Measurements from ENCODE around the gene SPINDOC.

Gene SPINDOC

DNA sequence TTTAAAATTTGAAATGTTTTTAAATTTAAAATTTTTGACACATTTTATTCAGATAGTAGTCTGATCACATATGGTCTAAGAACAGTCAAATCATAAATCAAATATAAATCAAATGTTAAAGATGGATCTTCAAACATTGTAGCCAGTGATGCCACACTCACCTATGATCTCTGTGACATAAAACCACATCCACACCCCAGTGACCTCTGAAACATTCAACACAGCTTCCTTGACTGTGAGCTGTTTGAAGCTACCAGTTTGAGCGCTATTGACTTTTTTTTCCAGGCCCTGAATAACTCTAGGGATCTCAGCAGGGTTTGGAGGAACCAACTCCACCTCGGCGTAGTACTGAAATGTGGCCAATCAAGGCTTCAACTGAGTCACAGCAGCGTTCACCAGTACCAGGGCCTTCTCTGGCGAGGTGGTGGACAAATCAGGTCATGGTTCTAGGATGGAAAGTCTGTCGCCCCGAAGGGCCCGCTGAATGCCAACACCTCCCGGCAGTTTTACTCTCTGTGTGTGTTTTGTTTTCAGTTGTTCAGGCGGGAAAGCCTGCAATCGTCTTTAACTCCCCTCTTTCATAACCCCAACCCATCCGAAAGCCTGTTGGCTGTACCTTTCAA lies 21.4 kb downstream of the SPINDOC start:
- DNase-seq (ENCODE audit: low read depth) = no peak

DNA sequence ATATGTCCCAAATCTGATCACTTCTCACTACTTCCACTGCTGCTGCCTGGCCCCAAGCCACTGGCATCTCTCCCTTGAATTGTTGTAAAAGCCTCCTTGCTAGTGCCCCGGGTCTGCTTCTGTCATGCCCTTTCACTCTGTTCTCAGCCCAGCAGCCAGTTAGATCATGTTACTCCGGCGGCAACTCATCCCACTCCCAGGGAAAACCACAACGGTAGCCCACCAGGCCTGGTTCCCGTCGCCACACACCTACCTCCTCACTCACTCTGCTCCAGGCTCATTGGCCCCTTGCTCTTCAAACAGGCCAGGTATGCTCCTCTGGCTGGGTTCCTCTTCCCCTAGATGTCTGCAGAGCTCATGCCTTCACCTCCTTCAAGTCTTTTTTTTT lies 21.9 kb downstream of the SPINDOC start:
- no peak for DNase-seq (ENCODE audit: low read depth)

DNA sequence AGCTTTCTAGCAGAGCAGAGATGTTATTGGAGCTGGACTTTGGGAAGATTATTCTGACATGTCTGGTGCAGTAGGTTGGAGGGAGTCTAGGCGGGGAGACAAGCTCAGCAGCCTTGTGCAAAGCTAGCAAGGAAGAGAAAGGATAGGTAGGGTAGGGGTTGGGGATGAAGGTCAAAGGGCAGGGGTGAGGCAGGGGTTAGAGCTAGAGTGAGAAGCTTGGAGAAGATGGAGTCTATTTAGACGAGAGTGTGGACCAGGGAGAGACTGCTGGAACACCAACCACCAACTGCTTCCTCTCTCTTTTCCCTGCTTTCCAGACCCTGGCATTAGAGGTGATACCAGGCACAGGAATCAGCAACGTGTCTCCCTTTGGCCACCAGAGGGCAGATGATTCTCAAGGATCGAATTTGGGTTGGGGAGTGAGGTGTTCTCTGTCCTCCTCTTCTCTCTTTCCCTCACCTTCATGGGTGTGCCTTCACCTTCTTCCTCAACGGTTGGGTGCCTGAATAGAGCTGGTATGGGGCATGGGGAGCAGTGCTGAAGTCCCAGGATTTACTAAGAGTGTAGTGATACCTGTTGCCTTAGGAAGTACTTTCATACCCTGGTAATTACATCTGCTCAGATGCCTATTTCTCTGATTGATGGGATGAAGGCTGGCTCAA lies 23.9 kb downstream of the SPINDOC start:
- peak; percentile 52 for DNase-seq (ENCODE audit: low read depth)

DNA sequence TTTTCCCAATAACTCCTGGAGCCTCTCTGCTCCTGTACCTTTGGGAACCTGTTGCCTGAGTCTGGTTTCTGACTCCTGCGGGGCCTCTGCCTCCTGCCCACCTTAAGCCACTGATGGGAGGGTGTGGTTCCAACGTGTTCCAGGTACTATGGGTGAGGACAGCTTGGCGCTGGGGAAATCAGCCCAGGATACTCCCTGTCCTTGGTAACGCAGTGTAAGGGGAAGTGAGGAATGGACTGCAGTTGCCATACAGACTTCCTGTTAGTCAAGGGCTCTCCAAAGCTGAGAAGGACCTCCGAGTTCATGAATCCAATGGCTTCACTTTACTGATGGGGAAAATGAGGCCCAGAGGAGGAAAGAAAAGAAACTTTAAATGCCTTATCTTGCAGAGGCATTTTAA lies 24.5 kb downstream of the SPINDOC start:
- no peak for DNase-seq (ENCODE audit: low read depth)

DNA sequence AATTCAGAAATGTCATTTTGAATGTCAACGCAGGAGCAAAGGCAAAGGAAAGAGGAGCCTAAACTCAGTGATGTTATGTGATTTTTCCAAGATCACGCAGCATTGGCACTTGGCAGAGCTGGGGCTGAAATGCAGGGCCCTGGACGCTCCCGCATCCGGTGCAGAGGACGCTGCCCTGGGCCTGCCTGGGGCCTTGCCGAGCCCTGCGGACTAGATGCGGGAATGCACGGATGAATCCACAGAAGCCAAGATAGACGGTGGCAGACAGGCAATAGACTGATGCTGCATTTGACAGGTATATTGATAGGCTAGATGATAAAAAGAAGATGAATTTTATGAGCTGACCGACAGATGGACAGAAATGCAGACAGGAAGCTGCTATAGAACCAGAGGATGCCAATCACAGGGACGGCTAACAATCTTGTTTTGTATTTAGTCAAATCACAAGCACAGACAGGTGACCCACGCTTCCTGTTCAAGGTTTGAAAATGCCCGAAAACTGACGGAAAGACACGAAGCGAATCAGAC lies 25.0 kb downstream of the SPINDOC start:
- no peak for DNase-seq (ENCODE audit: low read depth)

DNA sequence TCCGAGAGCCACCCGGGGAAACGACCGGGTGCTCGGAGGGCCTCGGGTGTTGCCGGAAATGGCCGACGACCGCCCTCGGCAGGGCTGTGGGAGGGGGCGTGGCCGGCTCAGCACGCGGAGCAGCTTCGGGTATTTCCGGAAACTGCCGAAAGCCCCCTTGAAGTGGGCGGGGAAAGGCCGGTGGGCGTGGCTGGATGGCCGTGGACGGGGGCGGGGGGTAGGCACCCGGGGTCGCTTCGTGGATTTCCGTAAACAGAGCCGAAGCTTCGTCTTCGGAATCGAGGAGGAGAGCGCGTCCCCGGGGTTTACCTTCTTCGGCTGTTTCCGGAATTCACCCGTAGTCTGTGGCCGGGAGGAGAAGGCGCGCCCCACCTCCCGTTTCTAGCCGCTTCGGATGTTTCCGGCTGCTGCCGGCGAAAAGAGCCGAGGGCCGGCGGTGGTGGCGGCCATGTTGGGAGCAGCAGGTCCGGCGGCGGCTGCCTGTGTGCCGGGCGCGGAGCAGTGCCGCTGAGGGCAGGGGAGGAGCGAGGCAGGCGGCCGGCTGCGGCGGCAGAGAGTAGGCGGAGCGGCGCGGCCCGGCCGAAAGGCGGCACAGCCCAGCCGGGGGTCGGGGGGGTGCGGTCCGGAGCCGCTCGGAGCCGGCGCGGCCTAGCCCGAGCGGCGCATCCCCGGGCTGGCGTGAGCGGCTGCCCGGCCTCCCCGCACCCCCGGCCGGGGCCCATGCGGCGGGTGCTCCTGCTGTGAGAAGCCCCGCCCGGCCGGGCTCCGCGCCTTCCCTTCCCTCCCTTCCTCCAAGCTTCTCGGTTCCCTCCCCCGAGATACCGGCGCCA lies 25.6 kb downstream of the SPINDOC start, which contains the start of gene MARK2:
TSS of gene MARK2 (plus strand) at position 433 of the 830 bp plus-strand sequence. CDS start at position 830, 397 bp downstream.
- peak; percentile 93 for DNase-seq (ENCODE audit: low read depth)

DNA sequence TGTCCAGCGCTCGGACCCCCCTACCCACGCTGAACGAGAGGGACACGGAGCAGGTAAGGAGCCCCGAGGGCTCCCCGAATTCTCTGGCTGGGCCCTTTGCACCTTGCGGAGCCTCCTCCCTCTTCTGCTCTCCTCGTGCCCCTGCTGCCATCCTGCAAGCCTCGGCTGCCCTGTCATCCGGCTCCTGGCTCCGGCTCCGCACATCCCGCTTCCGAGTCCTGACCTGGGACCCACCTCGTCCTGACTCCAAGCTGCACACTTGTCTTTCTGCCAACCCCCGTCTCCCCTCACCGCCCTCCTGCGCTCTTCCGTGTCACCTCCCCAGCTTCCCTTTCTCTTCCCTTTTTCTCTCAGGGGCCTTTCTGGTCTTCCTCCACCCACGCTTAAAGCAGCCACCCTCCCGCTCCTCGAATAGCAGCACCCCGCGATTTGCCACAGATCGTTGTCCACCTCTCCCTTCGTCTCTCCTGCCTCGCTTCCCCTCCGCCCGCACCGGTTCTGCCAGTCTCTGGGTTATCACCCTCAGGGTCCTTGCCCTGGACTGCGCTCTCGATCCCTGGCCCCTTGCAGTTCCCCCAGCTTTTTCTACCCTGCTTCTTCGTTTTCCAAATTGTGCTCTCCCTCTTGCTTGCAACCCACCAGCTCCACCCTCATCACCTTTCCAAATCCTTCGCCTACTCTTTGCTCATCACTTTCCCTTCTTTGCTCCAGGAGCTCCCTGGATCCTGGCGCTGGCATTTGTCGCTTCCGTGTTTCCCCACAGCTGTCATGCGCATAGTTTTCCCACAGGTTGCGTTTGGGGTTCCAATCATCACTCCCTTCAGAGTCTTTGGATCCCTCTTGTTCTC lies 26.5 kb downstream of the SPINDOC start:
- no peak for DNase-seq (ENCODE audit: low read depth)

DNA sequence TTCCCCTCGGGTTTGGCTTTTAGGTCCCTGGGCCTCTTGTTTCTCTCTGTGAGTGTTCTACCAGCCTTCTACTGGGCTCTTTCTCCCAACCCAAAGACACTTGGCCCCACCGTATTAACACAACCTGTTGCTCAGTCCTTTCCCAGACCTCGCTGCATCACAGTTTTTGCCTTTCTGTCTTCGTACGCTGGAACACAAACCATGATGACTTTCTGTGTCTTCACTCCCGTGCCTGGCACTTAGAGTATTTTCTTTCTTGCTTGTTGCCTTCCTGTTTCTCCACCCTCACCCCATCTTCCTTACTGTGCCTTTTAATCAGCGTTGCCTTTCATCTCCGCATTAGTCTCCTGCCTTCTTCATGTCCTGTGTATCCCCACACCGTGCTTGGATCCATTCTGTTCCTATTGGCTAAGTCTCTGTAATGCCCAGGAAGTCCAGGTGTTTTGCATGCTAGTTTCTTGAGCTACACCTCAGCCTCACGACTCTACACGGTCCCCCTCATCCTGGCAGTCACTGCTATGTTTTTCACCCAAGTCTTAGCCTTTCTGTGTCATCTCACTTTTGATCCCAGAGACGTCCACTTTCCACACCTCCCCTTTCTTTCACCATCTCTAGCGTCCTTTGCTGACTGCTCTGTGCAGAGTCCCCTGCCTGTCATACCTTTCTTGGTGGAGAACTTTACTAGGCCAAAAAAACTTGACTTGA lies 27.3 kb downstream of the SPINDOC start:
- DNase-seq (ENCODE audit: low read depth) = no peak

DNA sequence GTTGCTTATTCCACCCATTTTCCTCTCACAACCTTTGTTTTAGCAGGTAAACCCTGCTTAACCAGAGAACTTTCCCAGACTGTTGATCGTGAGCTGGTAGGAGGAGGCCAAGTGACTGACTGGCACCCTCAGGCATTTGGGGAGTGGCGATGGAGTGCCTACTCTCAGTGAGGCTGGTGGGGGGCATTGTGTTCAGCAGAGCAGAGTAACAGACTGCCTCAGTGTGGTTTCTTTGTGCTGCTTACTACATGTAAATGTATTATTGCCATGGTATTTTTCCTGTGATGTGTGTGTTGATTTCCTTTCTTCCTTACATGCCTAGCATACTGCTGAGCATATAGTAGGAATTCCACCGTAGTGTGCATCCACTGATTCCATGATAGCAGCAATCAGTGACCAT lies 28.3 kb downstream of the SPINDOC start:
- DNase-seq (ENCODE audit: low read depth) = no peak

DNA sequence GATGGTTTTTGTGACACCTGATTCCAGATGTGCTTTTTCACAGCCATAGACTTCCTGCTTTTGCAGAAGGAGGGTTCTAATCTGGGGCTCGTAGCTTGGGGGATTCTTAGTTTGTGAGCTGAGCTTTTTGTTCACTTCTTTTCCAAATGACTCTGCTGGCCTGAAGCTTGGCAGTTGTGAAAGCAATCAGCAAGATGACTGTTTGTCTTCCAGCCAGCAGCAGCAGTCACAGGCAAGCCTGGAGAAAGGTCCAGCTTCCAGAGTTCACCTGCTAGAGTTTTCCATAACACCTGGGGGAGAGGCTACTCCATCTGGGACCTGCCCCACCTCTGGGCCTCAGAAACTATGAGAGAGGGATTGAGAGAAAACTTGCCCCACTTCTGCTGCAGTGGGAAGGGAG lies 29.8 kb downstream of the SPINDOC start:
- no peak for DNase-seq (ENCODE audit: low read depth)

DNA sequence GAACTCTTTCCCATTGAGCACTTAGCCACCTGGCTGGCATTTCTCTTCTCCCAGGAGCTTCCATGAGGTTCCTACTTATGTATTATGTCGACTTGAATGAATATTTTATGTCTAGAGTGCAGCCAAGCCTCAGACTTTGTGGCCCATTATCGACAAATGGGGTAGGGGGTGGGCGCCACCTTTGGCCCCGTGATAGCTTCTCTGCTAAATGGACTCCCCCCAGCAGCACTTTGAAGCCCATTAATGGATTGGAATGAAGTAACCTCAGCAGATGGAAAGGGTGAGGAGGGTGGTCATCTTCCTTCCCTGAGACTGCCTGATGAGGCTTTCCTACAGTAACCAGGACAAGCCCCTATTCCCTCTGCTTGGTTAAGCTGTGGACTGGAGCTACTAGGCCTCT lies 31.6 kb downstream of the SPINDOC start:
- DNase-seq (ENCODE audit: low read depth) = no peak

DNA sequence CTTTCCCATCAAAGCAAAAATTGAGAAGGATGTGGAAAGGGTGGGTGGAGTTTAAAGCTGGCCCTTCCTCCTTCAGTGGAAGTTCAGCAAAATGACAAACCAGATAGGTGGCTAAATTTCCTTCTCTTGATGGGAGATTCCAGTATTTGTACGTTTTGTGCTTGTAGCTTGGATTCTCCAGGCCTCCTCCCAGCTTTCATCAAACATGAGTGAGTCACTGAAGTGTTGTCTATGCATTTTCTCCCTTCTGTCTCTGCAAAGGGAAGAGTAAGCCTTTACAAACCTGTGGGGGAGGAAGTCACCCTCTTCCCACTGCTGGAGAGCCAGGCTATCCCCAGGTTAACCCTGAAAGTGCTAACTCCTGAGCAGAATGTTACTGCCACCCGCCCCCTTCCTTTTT lies 32.0 kb downstream of the SPINDOC start:
- DNase-seq (ENCODE audit: low read depth) = peak; percentile 36

DNA sequence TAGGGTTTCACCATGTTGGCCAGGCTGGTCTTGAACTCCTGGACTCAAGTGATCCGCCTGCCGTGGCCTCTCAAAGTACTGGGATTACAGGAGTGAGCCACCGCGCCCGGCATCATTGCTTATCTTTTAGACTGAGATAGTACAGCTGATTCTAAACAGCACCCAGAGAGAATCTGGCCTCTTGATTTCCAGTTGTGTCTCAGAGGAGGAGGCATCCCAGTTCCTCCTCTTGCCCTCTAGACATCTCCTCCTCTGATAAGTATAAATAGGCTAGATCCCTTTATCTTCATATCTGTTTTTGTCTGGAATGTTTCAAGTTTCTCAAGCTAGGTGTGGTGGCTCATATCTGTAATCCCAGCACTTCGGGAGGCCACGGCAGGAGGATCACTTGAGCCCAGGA lies 32.7 kb downstream of the SPINDOC start:
- DNase-seq (ENCODE audit: low read depth) = no peak

DNA sequence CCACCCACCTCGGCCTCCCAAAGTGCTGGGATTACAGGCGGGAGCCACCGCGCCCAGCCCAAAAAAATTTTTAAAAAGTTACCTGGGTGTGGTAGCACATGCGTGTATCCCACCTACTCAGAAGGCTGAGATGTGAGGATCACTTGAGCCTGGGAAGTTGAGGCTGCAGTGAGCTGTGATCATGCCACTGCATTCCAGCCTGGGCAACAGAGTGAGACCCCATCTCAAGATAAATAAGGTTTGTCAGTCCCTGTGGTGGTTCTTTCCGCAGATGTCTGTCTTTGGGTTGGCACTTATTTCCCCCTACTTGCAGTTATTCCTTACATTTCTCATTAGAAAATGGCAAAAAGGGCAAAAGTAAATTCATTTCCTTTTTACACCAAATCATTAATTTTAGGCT lies 33.6 kb downstream of the SPINDOC start:
- DNase-seq (ENCODE audit: low read depth) = no peak

DNA sequence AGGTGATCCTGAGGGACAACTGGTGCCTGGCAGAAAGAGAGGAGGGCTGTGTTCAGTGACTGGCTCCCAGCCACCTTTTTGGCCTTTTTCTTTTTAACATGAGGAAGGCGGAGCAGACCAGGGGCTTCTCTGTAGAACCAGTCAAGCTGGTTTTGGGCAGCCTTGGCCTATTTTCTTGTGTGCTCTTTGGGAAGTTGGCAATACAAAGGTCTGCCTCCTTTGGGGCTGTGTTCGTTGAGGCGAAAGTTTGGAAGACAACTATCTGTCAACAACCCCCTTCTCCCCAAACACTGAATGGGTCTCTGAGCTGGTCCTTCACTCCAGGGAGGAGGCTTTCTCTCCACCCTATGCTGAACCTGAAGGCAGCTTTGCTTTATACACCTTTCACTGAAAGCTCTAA lies 34.1 kb downstream of the SPINDOC start:
- no peak for DNase-seq (ENCODE audit: low read depth)

DNA sequence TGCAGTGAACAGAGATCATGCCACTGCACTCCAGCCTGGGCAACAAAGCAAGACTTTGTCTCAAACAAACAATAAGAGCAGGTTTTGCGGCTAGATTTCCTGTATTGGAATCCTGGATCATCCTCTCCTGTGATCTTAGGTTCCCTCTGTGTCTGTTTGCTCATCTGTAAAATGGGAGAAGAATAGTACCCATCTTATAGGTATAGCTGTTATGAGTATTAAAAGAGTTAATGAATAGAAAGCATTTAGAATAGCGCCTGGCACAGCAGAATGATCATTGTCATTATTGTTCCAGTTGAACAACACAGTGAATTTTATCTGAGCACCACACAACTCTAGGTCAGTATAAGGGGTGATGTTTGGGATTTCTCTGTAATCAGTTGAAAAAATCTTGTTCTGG lies 36.4 kb downstream of the SPINDOC start:
- no peak for DNase-seq (ENCODE audit: low read depth)

DNA sequence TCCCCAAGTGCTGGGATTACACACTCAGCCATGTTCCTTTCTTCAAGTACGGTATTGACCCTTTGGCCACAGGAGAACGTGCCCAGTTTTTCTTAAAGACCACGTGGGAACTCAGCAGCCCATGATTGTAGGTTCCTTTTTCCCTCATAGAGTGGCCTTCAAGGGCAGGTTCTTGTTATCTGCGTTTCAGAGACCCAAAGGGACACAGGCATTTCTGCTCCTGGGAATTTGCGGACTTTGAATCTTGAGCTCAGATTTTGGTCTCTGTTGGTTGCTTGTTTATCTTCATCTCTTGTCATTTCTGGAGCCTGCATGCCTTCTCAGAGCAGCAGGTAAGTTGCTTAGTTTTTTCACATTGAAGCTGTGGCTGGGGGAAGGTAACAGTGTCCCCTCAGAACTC lies 37.7 kb downstream of the SPINDOC start:
- DNase-seq (ENCODE audit: low read depth) = no peak

DNA sequence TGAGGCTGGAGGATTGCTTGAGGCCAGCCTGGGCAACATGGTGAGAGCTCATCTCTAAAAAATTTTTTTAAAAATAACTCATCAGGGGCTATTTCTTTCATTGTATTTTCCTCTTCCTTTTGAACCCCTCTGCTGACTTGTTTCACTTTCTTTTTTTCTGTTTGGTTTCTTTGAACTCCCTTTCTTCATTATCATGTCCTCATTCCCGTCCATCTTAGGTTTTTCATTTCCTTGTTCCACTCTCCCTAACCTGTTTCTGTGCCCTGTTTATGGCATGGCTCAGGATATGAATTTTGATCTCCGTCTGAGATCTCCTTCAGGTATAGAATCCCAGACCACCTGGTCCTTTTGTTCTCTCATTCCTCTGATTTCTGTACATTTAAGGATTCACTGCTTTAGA lies 38.1 kb downstream of the SPINDOC start:
- no peak for DNase-seq (ENCODE audit: low read depth)

DNA sequence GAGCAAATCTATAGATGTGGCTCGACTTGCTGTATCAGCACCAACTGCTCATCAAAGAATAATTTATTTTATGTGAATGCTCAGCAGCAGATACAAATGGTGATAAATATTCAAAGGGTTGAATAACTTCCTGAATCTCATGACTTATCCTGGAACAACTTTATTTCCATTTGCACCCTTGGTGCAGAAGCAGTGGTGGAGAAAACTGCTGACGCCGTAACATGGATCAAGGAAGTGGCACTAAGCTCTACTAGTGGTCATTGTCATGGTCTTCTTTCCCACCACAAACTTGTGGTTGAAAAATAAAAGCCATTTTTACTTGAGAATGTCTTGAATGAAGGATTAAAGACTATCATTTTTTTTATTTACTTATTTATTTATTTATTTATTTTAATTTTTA lies 40.2 kb downstream of the SPINDOC start:
- DNase-seq (ENCODE audit: low read depth) = no peak

DNA sequence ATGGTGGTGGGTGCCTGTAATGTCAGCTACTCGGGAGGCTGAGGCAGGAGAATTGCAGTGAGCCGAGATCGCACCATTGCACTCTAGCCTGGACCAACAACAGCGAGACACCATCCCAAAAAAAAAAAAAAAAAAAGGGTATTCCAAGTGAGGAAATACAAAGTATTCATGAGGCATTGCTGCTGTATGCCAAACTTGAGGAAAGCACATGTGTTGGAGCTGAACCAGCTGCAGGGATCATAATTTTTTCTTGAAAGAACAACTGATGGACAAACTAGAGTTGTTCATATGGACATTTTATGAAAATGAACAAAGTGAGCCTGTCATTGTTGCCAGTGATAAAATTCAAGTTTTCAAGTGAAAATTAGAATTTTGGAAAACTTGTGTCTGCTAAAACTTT lies 41.4 kb downstream of the SPINDOC start:
- no peak for DNase-seq (ENCODE audit: low read depth)

DNA sequence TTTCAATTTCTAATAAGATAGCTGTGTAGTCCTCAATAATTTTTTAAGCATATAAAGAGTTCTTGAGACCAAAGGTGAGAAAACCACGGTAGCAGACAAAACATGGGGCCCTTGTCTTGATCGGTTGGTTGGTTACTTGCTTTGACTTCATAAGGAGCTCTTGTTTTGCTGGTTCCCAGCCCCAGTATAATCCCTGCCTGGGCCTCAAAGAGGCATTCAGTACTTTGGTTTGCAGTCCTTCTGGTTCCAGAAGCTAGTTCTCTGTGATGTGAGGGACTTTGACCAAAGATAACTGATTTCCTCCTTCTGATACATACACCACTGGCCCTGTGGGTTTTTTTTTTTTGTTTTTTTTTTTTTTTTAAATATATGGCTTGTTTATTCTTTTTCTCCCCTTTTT lies 42.7 kb downstream of the SPINDOC start:
- no peak for DNase-seq (ENCODE audit: low read depth)
